HG03521 (cell line): ENCODE results near the gene OR1K1.

Experiments
- ATAC-seq: cut with Tn5 transposase; IDR thresholded peaks from one replicate; pipeline ENCODE4 v1.9.1; 2021; ENCODE audit warnings: mild to moderate bottlenecking, moderate library complexity; ENCODE audit not compliant: unreplicated experiment

The OR1K1 gene

DNA sequence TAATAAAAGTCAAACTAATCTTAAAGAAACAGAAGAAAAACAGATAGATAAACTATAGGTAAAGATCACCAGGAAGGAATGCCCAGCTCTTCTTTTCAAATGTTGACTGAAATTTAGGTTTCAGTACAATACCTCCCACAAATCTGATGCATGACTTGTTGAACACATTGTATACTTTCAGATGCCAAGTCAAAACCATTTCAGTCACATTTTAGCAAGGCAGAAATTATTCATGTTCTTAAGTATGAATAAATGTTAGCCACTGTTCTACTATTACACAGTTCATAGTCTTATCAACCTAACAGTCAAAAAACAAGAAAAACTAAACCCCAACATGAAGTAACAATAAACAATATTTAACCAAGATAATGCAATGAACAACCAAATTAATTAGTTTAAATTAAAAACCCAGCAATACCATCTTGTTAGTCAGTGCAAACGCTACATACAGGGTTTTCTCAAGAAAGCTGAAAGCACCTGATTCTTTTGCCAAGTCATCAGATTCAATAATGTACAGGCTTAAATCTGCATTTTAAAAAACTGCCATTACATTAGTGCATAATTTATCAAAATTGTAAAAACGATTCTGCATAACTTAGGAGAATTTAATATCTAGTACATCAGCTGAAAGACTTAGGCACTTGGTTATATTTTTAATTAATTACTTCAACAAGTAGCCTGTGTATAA is 48.5 kb downstream of the OR1K1 start:
- ATAC-seq: no peak
